HG02571 (cell line): ENCODE data around the gene KCNAB3.

ENCODE experiments used
- ATAC-seq: cut with Tn5 transposase; IDR thresholded peaks from one replicate; pipeline ENCODE4 v1.9.1; 2021; ENCODE audit warnings: mild to moderate bottlenecking, moderate library complexity; ENCODE audit not compliant: unreplicated experiment

Gene KCNAB3

DNA sequence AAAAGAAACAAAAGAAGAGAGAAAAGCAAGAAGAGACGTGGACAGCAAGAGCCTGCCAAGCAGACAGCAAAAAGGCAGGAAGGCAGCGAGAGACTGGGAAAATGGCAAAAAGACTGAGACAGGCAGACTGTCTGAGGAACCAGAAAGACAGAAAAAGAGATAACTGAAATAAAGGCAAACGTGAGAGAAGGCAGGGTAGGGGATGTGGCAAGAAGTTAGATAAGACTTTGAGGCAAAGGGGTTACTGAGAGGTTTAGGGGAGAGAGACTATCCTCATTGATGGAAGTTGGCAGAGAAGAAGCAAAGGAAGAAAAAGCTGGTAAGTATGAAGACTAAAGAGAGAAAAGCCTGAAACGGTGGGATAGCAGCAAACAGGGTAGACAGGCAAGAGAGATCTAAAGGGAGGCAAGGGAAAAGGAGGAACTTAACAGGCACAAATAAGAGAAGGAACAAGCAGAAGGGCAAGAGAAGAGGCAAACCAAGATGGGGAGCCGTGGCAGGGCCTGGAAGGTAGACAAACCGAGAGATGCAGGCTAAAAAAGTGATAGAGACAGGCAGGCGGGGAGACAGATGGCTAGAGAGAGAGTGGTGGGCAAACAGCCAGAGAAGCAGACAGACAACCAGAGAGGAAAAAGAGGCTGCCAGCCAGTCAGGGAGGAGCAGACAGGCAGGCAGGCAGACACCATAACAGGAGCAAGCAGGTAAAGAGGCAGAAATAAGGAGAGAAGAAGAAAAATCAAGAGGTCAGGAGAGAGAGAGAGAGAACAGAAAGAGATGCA is 48.2 kb downstream of the KCNAB3 start:
- no peak for ATAC-seq

- ATAC-seq, result no peak
Observed at GRCh38 chr17:7880076-7880868, 49.4 kb downstream of the KCNAB3 start.

DNA sequence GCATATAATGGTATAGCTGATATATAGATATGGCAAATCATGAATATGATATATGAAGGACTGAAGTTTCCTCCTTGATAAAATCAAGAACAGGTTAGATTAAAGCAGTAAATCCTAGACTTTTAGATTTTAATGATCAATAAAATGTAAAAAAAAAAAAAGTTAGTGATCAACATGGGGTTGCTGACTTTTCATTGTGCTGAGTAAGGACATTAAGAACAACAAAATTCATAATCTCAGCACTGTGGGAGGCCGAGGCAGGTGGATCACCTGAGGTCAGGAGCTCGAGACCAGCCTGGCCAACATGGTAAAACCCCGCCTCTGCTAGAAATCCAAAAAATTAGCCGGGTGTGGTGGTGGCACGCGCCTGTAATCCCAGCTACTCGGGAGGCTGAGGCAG is 51.4 kb downstream of the KCNAB3 start:
- ATAC-seq, result no peak

DNA sequence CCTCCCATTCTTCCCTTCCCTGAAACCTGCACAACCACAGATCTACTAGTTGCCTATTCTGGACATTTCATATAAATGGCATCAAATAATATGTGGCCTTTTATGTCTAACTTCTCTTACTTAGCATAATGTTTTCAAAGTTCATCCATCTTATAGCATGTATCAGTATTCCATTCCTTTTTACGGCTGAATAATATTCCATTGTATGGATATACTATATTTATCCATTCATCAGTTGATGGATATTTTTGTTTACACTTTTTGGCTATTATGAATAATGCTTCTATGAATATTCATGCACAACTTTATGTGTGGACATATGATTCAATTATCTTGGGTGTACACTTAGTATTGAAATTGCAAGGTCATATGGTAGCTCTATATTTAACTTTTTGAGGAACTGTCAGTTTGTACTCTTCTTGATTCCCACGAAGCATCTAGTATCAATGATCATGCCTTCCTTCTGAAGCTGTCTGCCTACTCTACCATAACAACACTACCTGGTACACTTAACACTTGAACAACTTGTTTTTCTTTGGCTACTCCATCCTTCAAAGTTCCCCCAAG is 53.8 kb downstream of the KCNAB3 start:
- ATAC-seq, result no peak

- no peak for ATAC-seq
Observed at GRCh38 chr17:7873051-7873450, 56.6 kb downstream of the KCNAB3 start.
